HepG2 (cell line): ENCODE data around the gene TCF23. TPM values are rescaled to one million over a fixed set of nuclear protein-coding genes. Genes with fewer than 3 reads are reported as not detected.

Source experiments
- FOXM1 ChIP-seq: sonication (generic); formaldehyde crosslinking; IDR thresholded peaks from 2 replicates; pipeline ENCODE4 v1.5.0; 2020; ENCODE audit warnings: missing genetic modification reagents
- HNF4A ChIP-seq: sonication (generic); formaldehyde crosslinking; IDR thresholded peaks from 2 replicates; pipeline ENCODE4 v1.4.0; 2020; ENCODE audit warnings: missing genetic modification reagents
- HNRNPLL ChIP-seq: fragments of 200-400 bp; formaldehyde crosslinking; IDR thresholded peaks from 2 replicates; pipeline ENCODE4 v1.6.1; 2017; ENCODE audit warnings: mild to moderate bottlenecking, low read depth, low read length; ENCODE audit not compliant: poor library complexity, severe bottlenecking
- KLF15 ChIP-seq: sonication (generic); formaldehyde crosslinking; IDR thresholded peaks from 2 replicates; pipeline ENCODE4 v1.8.1; 2023; ENCODE audit warnings: borderline replicate concordance, mild to moderate bottlenecking, inconsistent platforms, missing genetic modification reagents, mixed read lengths
- MZF1 ChIP-seq: sonication (generic); formaldehyde crosslinking; IDR thresholded peaks from 2 replicates; pipeline ENCODE4 v1.8.1; 2023; ENCODE audit warnings: mild to moderate bottlenecking, missing genetic modification reagents, borderline replicate concordance
- NFKB2 ChIP-seq: sonication (generic); formaldehyde crosslinking; IDR thresholded peaks from 2 replicates; pipeline ENCODE4 v1.4.0; 2020; ENCODE audit warnings: missing genetic modification reagents, borderline replicate concordance
- ONECUT2 ChIP-seq: sonication (generic); formaldehyde crosslinking; IDR thresholded peaks from 2 replicates; pipeline ENCODE4 v1.4.0; 2020; ENCODE audit warnings: missing genetic modification reagents
- STAG1 ChIP-seq: sonication (generic); formaldehyde crosslinking; IDR thresholded peaks from 2 replicates; pipeline ENCODE4 v1.4.0; 2020; ENCODE audit warnings: missing genetic modification reagents
- TEAD2 ChIP-seq: sonication (generic); formaldehyde crosslinking; IDR thresholded peaks from 2 replicates; pipeline ENCODE4 v1.9.0; 2021; ENCODE audit warnings: missing genetic modification reagents
- TRIM24 ChIP-seq: sonication (generic); formaldehyde crosslinking; IDR thresholded peaks from 2 replicates; pipeline ENCODE4 v1.8.0; 2022; ENCODE audit warnings: mild to moderate bottlenecking, missing genetic modification reagents
- WIZ ChIP-seq: sonication (generic); formaldehyde crosslinking; IDR thresholded peaks from 2 replicates; pipeline ENCODE4 v1.5.1; 2020; ENCODE audit warnings: mild to moderate bottlenecking, missing genetic modification reagents
- ZC3H4 ChIP-seq: sonication (generic); formaldehyde crosslinking; IDR thresholded peaks from 2 replicates; pipeline ENCODE4 v1.4.0; 2020; ENCODE audit warnings: missing genetic modification reagents, borderline replicate concordance
- ZNF30 ChIP-seq: sonication (generic); formaldehyde crosslinking; IDR thresholded peaks from 2 replicates; pipeline ENCODE4 v1.5.0; 2020; ENCODE audit warnings: mild to moderate bottlenecking, missing genetic modification reagents
- ZNF614 ChIP-seq: IDR thresholded peaks from 2 replicates; pipeline ENCODE4 v1.6.1; 2018; ENCODE audit warnings: missing biosample characterization, missing genetic modification reagents, inconsistent platforms, borderline replicate concordance
- ZNF670 ChIP-seq: sonication (generic); formaldehyde crosslinking; IDR thresholded peaks from 2 replicates; pipeline ENCODE4 v1.8.0; 2022; ENCODE audit warnings: mild to moderate bottlenecking, missing genetic modification reagents, borderline replicate concordance
- ZNF709 ChIP-seq: sonication (generic); formaldehyde crosslinking; IDR thresholded peaks from 2 replicates; pipeline ENCODE4 v1.5.0; 2020; ENCODE audit warnings: mild to moderate bottlenecking, missing genetic modification reagents
- ZNF83 ChIP-seq: sonication (generic); formaldehyde crosslinking; IDR thresholded peaks from 2 replicates; pipeline ENCODE4 v1.4.0; 2020; ENCODE audit warnings: missing genetic modification reagents, mild to moderate bottlenecking, borderline replicate concordance
- polyA plus RNA-seq, 8 experiments: library from polyadenylated mRNA; depleted of rRNA in 3 of 8; stranded (reverse) in 7 of 8; unstranded in 1 of 8; fragments of >200 nt; fragmentation: Illumina TruSeq in 4 of 8; extraction: Trizol in 4 of 8; gene quantifications; 2 replicates each; pipeline versions ENCODE4 v1.2.1 to v1.2.3, GENCODE V29; 2011 to 2016; ENCODE audit warnings: low read depth in 4 of 8, missing spikeins in 1 of 8, mixed read lengths in 1 of 8; ENCODE audit not compliant: insufficient read depth in 1 of 8
- total RNA-seq, 5 experiments: library from RNA; depleted of rRNA; stranded (reverse); fragments of >200 nt; fragmentation: Illumina TruSeq; extraction: Trizol; gene quantifications; 2 replicates each; pipeline ENCODE4 v1.2.3, GENCODE V29; 2016; ENCODE audit warnings: low read depth in 1 of 5
- TF ChIP-seq, protein P1 (sequence below): IDR thresholded peaks from 2 replicates; pipeline ENCODE4 v1.4.0; 2020; ENCODE audit warnings: mild to moderate bottlenecking, missing genetic modification reagents
- TF ChIP-seq, protein P2 (sequence below): sonication (generic); formaldehyde crosslinking; IDR thresholded peaks from 2 replicates; pipeline ENCODE4 v1.8.1; 2023; ENCODE audit warnings: mild to moderate bottlenecking, missing genetic modification reagents
- TF ChIP-seq, protein P3 (sequence below): sonication (generic); formaldehyde crosslinking; IDR thresholded peaks from 2 replicates; pipeline ENCODE4 v1.4.0; 2020; ENCODE audit warnings: missing genetic modification reagents, borderline replicate concordance
- TF ChIP-seq, protein P4 (sequence below): sonication (generic); formaldehyde crosslinking; IDR thresholded peaks from 2 replicates; pipeline ENCODE4 v1.5.0; 2020; ENCODE audit warnings: missing genetic modification reagents, mild to moderate bottlenecking, borderline replicate concordance

The TCF23 gene
- total and polyA plus RNA-seq, 2 of the 13 experiments (the other 11 are each of a cell fraction or from before 2014, with no cell fraction given) = 0.02 to 1.4 TPM

DNA sequence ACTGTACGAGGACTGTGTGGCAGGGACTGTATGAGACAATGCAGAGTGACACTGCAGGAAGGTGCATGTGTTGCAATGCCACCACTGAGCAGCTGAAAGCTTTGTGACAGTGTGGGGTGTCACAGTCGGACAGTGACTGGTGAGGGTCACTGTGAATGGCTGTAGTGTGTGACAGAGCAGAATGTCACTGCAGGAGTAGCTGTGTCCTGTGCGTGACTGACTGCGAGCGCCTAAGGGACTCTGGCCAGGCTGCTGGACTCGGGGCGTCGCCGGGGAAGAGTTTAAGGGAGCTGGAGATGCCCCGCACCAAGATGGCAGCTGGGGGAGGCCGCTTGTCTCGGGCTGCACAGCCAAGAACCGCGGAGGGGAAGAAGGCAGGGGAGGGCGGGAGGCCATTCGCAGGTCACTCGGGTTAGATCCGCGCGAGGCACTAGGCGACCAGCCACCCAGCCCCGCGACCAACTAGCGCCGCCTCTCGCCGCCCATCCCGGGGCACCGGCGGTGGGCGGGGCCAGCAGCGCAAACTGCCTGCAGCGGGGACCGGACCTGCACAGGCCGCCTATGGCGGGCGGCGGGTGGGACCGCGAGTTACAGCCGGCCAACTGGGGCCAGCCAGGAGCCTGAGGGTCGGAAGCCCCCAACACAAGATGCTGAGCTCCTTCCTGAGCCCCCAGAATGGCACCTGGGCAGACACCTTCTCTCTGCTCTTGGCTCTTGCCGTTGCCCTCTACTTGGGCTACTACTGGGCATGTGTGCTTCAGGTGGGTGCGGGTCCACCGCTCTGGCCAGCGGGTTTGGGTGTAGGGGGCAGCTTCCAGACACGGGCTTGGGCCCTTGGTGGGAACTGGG is 25.3 kb upstream of the TCF23 start, which contains the start of gene ABHD1 (continued):
- TF ChIP-seq, protein P1, sequence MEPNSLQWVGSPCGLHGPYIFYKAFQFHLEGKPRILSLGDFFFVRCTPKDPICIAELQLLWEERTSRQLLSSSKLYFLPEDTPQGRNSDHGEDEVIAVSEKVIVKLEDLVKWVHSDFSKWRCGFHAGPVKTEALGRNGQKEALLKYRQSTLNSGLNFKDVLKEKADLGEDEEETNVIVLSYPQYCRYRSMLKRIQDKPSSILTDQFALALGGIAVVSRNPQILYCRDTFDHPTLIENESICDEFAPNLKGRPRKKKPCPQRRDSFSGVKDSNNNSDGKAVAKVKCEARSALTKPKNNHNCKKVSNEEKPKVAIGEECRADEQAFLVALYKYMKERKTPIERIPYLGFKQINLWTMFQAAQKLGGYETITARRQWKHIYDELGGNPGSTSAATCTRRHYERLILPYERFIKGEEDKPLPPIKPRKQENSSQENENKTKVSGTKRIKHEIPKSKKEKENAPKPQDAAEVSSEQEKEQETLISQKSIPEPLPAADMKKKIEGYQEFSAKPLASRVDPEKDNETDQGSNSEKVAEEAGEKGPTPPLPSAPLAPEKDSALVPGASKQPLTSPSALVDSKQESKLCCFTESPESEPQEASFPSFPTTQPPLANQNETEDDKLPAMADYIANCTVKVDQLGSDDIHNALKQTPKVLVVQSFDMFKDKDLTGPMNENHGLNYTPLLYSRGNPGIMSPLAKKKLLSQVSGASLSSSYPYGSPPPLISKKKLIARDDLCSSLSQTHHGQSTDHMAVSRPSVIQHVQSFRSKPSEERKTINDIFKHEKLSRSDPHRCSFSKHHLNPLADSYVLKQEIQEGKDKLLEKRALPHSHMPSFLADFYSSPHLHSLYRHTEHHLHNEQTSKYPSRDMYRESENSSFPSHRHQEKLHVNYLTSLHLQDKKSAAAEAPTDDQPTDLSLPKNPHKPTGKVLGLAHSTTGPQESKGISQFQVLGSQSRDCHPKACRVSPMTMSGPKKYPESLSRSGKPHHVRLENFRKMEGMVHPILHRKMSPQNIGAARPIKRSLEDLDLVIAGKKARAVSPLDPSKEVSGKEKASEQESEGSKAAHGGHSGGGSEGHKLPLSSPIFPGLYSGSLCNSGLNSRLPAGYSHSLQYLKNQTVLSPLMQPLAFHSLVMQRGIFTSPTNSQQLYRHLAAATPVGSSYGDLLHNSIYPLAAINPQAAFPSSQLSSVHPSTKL (CRISPR knock-in tag) = peak; percentile 63
- TF ChIP-seq, protein P2, sequence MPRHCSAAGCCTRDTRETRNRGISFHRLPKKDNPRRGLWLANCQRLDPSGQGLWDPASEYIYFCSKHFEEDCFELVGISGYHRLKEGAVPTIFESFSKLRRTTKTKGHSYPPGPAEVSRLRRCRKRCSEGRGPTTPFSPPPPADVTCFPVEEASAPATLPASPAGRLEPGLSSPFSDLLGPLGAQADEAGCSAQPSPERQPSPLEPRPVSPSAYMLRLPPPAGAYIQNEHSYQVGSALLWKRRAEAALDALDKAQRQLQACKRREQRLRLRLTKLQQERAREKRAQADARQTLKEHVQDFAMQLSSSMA = peak; percentile 35; the same call in 1 of the 2 replicates
- TF ChIP-seq WIZ (CRISPR knock-in tag) (peak; percentile 83), TRIM24 (CRISPR knock-in tag) (0 out of 2 replicates have a peak, but pooled peaks have one; percentile 48), ZNF83 (CRISPR knock-in tag) (peak; percentile 92; the same call in 1 of the 2 replicates), STAG1 (CRISPR knock-in tag) (peak; percentile 36; the same call in 1 of the 2 replicates), ZNF670 (no peak; the same call in 1 of the 2 replicates), NFKB2 (CRISPR knock-in tag) (peak; percentile 79; the same call in 1 of the 2 replicates), ZNF709 (CRISPR knock-in tag) (no peak), KLF15 (CRISPR knock-in tag) (no peak), ZC3H4 (CRISPR knock-in tag) (no peak), ONECUT2 (no peak), HNRNPLL (peak; percentile 88), MZF1 (CRISPR knock-in tag) (0 out of 2 replicates have a peak, but pooled peaks have one; percentile 32), TEAD2 (no peak), HNF4A (CRISPR knock-in tag) (no peak), FOXM1 (CRISPR knock-in tag) (no peak), ZNF614 (CRISPR knock-in tag) (peak; percentile 66; the same call in 1 of the 2 replicates), ZNF30 (CRISPR knock-in tag) (no peak)
- TF ChIP-seq, protein P3, sequence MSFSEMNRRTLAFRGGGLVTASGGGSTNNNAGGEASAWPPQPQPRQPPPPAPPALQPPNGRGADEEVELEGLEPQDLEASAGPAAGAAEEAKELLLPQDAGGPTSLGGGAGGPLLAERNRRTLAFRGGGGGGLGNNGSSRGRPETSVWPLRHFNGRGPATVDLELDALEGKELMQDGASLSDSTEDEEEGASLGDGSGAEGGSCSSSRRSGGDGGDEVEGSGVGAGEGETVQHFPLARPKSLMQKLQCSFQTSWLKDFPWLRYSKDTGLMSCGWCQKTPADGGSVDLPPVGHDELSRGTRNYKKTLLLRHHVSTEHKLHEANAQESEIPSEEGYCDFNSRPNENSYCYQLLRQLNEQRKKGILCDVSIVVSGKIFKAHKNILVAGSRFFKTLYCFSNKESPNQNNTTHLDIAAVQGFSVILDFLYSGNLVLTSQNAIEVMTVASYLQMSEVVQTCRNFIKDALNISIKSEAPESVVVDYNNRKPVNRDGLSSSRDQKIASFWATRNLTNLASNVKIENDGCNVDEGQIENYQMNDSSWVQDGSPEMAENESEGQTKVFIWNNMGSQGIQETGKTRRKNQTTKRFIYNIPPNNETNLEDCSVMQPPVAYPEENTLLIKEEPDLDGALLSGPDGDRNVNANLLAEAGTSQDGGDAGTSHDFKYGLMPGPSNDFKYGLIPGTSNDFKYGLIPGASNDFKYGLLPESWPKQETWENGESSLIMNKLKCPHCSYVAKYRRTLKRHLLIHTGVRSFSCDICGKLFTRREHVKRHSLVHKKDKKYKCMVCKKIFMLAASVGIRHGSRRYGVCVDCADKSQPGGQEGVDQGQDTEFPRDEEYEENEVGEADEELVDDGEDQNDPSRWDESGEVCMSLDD (CRISPR knock-in tag) = peak; percentile 71; the same call in 1 of the 2 replicates
- TF ChIP-seq, protein P4, sequence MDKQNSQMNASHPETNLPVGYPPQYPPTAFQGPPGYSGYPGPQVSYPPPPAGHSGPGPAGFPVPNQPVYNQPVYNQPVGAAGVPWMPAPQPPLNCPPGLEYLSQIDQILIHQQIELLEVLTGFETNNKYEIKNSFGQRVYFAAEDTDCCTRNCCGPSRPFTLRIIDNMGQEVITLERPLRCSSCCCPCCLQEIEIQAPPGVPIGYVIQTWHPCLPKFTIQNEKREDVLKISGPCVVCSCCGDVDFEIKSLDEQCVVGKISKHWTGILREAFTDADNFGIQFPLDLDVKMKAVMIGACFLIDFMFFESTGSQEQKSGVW (CRISPR knock-in tag) = no peak
